Neuronal stem cell (in vitro differentiated cells): Measurements from ENCODE around the gene HMCN1.

Experiments used
- DNase-seq: peaks from one replicate; pipeline ENCODE4 v3.0.0-alpha.2; 2013; ENCODE audit warnings: low spot score
- H2AFZ ChIP-seq: one replicate; pipeline ENCODE4 v1.6.1; 2013; ENCODE audit warnings: mild to moderate bottlenecking, low read length, inconsistent platforms
- H2AK5ac ChIP-seq: 2 replicates; pipeline ENCODE4 v1.6.1; 2013; ENCODE audit warnings: low read depth, mild to moderate bottlenecking, inconsistent platforms, low read length, moderate library complexity, mixed read lengths
- H2BK120ac ChIP-seq: 2 replicates; pipeline ENCODE4 v1.6.1; 2013; ENCODE audit warnings: low read depth, mild to moderate bottlenecking, inconsistent platforms, low read length, moderate library complexity, mixed read lengths
- H2BK12ac ChIP-seq: one replicate; pipeline ENCODE4 v1.6.1; 2013; ENCODE audit warnings: low read length, inconsistent platforms
- H2BK15ac ChIP-seq: 2 replicates; pipeline ENCODE4 v1.6.1; 2013; ENCODE audit warnings: mild to moderate bottlenecking, low read length, inconsistent platforms, mixed read lengths
- H2BK5ac ChIP-seq: one replicate; pipeline ENCODE4 v1.6.1; 2013; ENCODE audit warnings: inconsistent platforms, mild to moderate bottlenecking, low read length, moderate library complexity
- H3K14ac ChIP-seq: one replicate; pipeline ENCODE4 v1.6.1; 2013; ENCODE audit warnings: low read length, inconsistent platforms
- H3K18ac ChIP-seq: 2 replicates; pipeline ENCODE4 v1.6.1; 2013; ENCODE audit warnings: low read length, inconsistent platforms
- H3K23ac ChIP-seq: 2 replicates; pipeline ENCODE4 v1.6.1; 2013; ENCODE audit warnings: low read depth, mild to moderate bottlenecking, mixed read lengths, low read length, inconsistent platforms; ENCODE audit not compliant: poor library complexity
- H3K27ac ChIP-seq: replicated peaks from 3 replicates; pipeline ENCODE4 v1.5.1; 2013; ENCODE audit warnings: low read length, inconsistent platforms
- H3K27me3 ChIP-seq, 3 experiments: 2 replicates each; pipeline ENCODE4 v1.6.1; 2013; ENCODE audit warnings: low read length in 3 of 3, mild to moderate bottlenecking in 2 of 3, inconsistent platforms in 1 of 3, low read depth in 1 of 3, mixed read lengths in 1 of 3, moderate library complexity in 1 of 3; ENCODE audit not compliant: control insufficient read depth in 3 of 3, insufficient read depth in 3 of 3
- H3K36me3 ChIP-seq, 2 donors: replicated peaks in 1 of 2; 2 replicates each; pipeline ENCODE4 v1.6.1; 2013; ENCODE audit warnings: low read length in 2 of 2; ENCODE audit not compliant: control insufficient read depth in 2 of 2, insufficient read depth in 2 of 2
- H3K4ac ChIP-seq: 2 replicates; pipeline ENCODE4 v1.6.1; 2013; ENCODE audit warnings: inconsistent platforms, mild to moderate bottlenecking, low read length, moderate library complexity
- H3K4me1 ChIP-seq, 2 donors: 1 replicate in 1 of 2; 2 replicates in 1 of 2; pipeline ENCODE4 v1.6.1; 2013; ENCODE audit warnings: low read length in 2 of 2, low read depth in 1 of 2; ENCODE audit not compliant: control insufficient read depth in 2 of 2, insufficient read depth in 1 of 2
- H3K4me2 ChIP-seq: one replicate; pipeline ENCODE4 v1.6.1; 2013; ENCODE audit warnings: mild to moderate bottlenecking, low read length, inconsistent platforms; ENCODE audit not compliant: insufficient read depth, poor library complexity, severe bottlenecking
- H3K4me3 ChIP-seq, 2 donors: 2 replicates each; pipeline ENCODE4 v1.5.1; 2013; ENCODE audit warnings: low read length in 2 of 2, mild to moderate bottlenecking in 2 of 2, inconsistent platforms in 1 of 2, moderate library complexity in 1 of 2
- H3K79me1 ChIP-seq: one replicate; pipeline ENCODE4 v1.6.1; 2013; ENCODE audit warnings: low read depth, mild to moderate bottlenecking, inconsistent platforms, low read length, moderate library complexity
- H3K9ac ChIP-seq: one replicate; pipeline ENCODE4 v1.6.1; 2013; ENCODE audit warnings: mild to moderate bottlenecking, low read depth, low read length, inconsistent platforms; ENCODE audit not compliant: poor library complexity
- H3K9me3 ChIP-seq, 2 donors: replicated peaks in 1 of 2; 2 replicates each; pipeline versions ENCODE3 to v1.6.1; 2013; ENCODE audit warnings: low read length in 2 of 2, mild to moderate bottlenecking in 2 of 2, inconsistent platforms in 1 of 2, low read depth in 1 of 2, mixed read lengths in 1 of 2, moderate library complexity in 1 of 2; ENCODE audit not compliant: control insufficient read depth in 2 of 2, insufficient read depth in 1 of 2
- H4K8ac ChIP-seq: one replicate; pipeline ENCODE4 v1.6.1; 2013; ENCODE audit warnings: low read depth, mild to moderate bottlenecking, inconsistent platforms, low read length, moderate library complexity
- H4K91ac ChIP-seq: one replicate; pipeline ENCODE4 v1.6.1; 2013; ENCODE audit warnings: low read length, low read depth, mild to moderate bottlenecking, inconsistent platforms; ENCODE audit not compliant: poor library complexity
- WGBS, 2 donors: extraction: QIAGEN DNeasy Blood & Tissue Kit; methylation state at CpG; one replicate each; pipeline ENCODE4 v1.1.7; 2013; ENCODE audit warnings: missing lambda C conversion rate in 2 of 2, mixed read lengths in 1 of 2; ENCODE audit not compliant: insufficient read length in 2 of 2, insufficient replicate concordance in 1 of 2; ENCODE audit errors: extremely low coverage in 2 of 2; 5-methylcytosine and 5-hydroxymethylcytosine counted together

Gene HMCN1

GRCh38 chr1:185838111-185838510, 103.9 kb downstream of the HMCN1 start:
- Histone ChIP-seq H2BK120ac (no peak overlapping the region), H4K91ac (no peak overlapping the region), H3K9me3 (no peaks in the 10 kb centered on the region), H3K14ac (no peak overlapping the region), H3K36me3 (no peaks in the 10 kb centered on the region), H3K27ac (no peak overlapping the region), H3K4me3 (no peak overlapping the region), H3K4me2 (no peak overlapping the region), H3K4me1 (no peaks in the 10 kb centered on the region), H3K79me1 (no peaks in the 10 kb centered on the region), H2AFZ (no peak overlapping the region), H3K23ac (no peak overlapping the region), H3K18ac (no peak overlapping the region), H3K4ac (no peak overlapping the region), H2BK12ac (no peak overlapping the region), H2BK15ac (no peak overlapping the region), H3K27me3 (no peaks in the 10 kb centered on the region), H4K8ac (no peak overlapping the region), H2BK5ac (no peak overlapping the region), H3K9ac (no peak overlapping the region), H2AK5ac (no peak overlapping the region)
- no peak for DNase-seq
- WGBS, 2 donors, result no CpG with 5 or more reads among the region's 2 CpGs

- Histone ChIP-seq H2AFZ (no peak overlapping the region), H3K4me1 (peaks cover 0 to 3% of the 10 kb centered on the region in 2 donors), H2BK12ac (no peak overlapping the region), H3K4me2 (no peak overlapping the region), H2BK15ac (no peak overlapping the region), H3K4ac (no peak overlapping the region), H2BK120ac (no peak overlapping the region), H3K18ac (no peak overlapping the region), H3K79me1 (no peaks in the 10 kb centered on the region), H3K9ac (no peak overlapping the region), H4K8ac (no peak overlapping the region), H3K27ac (no peak overlapping the region), H3K23ac (no peak overlapping the region), H3K27me3 (no peaks in the 10 kb centered on the region), H2BK5ac (no peak overlapping the region), H4K91ac (no peak overlapping the region), H3K14ac (no peak overlapping the region), H3K9me3 (no peaks in the 10 kb centered on the region), H2AK5ac (no peak overlapping the region), H3K36me3 (no peaks in the 10 kb centered on the region), H3K4me3 (no peak overlapping the region)
- no peak for DNase-seq
Observed at GRCh38 chr1:185840880-185841279, 106.7 kb downstream of the HMCN1 start.

DNA sequence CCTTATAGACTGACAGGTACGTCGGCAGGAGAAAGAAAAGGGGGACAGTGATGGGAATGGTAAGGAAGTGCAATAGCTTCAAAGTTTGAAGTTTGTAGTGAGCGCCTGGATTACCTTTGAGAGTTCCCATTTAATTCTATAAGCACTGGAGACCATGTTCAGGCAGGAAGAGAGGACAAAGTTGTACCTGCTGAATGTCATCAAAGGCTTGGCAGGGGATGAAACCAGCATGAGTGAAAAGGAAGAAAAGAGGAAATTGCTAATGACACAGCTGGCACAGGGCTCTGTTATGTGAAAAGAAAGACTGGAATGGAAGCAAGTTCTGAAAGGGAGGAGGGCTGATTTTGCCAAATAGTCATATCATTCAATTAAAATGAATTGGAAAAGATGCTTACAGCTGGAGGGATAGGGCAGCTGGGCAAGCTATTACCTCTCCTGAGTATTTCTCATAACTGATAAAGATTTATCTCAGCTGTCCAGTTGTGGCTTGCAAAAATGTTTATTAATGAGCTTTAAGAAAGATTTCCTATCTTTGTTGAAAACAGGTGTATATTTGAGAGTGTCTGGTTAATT, 109.2 kb downstream of the HMCN1 start:
- Histone ChIP-seq H2AK5ac (no peak overlapping the region), H2BK5ac (no peak overlapping the region), H2BK120ac (no peak overlapping the region), H4K91ac (no peak overlapping the region), H3K23ac (no peak overlapping the region), H3K79me1 (no peaks in the 10 kb centered on the region), H3K27ac (no peak overlapping the region), H3K4me3 (no peak overlapping the region), H3K36me3 (no peaks in the 10 kb centered on the region), H4K8ac (no peak overlapping the region), H2BK12ac (no peak overlapping the region), H3K9ac (no peak overlapping the region), H3K4ac (no peak overlapping the region), H2AFZ (no peak overlapping the region), H3K27me3 (no peaks in the 10 kb centered on the region), H3K9me3 (no peaks in the 10 kb centered on the region), H3K4me2 (no peak overlapping the region), H3K14ac (no peak overlapping the region), H3K18ac (no peak overlapping the region), H2BK15ac (no peak overlapping the region), H3K4me1 (peaks cover 0 to 3% of the 10 kb centered on the region in 2 donors)
- no CpG with 5 or more reads among the region's 3 CpGs for WGBS, 2 donors
- DNase-seq, result no peak

DNA sequence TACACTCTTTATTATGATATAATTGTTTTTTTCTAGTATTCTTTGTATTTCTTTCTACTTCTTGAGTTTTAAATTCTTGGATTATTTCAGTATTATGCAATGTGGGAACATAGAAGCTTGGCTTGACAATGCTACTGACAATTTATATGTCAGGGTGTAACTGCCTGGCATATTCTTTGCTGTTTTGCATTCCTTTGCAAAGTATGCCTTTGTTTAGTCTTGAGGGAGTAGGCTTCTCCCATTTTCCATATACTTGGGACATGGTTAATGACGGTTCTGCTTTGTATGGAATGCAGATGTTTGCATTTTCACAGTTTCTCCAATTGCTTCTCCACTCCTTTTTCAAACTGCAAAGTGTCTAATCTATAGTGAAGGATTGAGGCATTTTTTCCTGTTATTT, 109.8 kb downstream of the HMCN1 start:
- H4K8ac ChIP-seq, result no peak overlapping the region
- H3K4me1 ChIP-seq, result peaks cover 0 to 3% of the 10 kb centered on the region in 2 donors
- H3K4me2 ChIP-seq, result no peak overlapping the region
- H2BK5ac ChIP-seq, result no peak overlapping the region
- no peaks in the 10 kb centered on the region for H3K9me3 ChIP-seq
- H3K9ac ChIP-seq, result no peak overlapping the region
- no peak overlapping the region for H2AFZ ChIP-seq
- H2BK12ac ChIP-seq, result no peak overlapping the region
- no peak overlapping the region for H3K23ac ChIP-seq
- no peaks in the 10 kb centered on the region for H3K36me3 ChIP-seq
- no peak overlapping the region for H3K14ac ChIP-seq
- H3K27ac ChIP-seq, result no peak overlapping the region
- H2BK15ac ChIP-seq, result no peak overlapping the region
- no peaks in the 10 kb centered on the region for H3K27me3 ChIP-seq
- H3K79me1 ChIP-seq, result no peaks in the 10 kb centered on the region
- H3K18ac ChIP-seq, result no peak overlapping the region
- H3K4me3 ChIP-seq, result no peak overlapping the region
- no peak overlapping the region for H2BK120ac ChIP-seq
- H3K4ac ChIP-seq, result no peak overlapping the region
- no peak overlapping the region for H2AK5ac ChIP-seq
- no peak for DNase-seq
- WGBS, 2 donors, result no CpG with 5 or more reads among the region's 1 CpG
- H4K91ac ChIP-seq, result no peak overlapping the region
